H1 (cell line): ENCODE measurements around the gene GBA2.

Experiments
- CBX5 ChIP-seq: fragments of 300-800, 300-1000 bp; sonication (generic); IDR thresholded peaks from 2 replicates; pipeline ENCODE4 v1.7.1; 2016; ENCODE audit warnings: antibody characterized with exemption, low read length, low read depth
- SP1 ChIP-seq: IDR thresholded peaks from 2 replicates; pipeline ENCODE4 v1.6.1; 2011; ENCODE audit warnings: low read depth, low read length
- YY1 ChIP-seq: IDR thresholded peaks from 2 replicates; pipeline ENCODE4 v1.6.1; 2011; ENCODE audit warnings: low read depth, mild to moderate bottlenecking, low read length
- TF ChIP-seq, protein P1 (sequence below), 3 experiments: IDR thresholded peaks; 1 replicate in 2 of 3; 2 replicates in 1 of 3; pipeline versions ENCODE4 v1.5.1 to v1.6.1; 2011; ENCODE audit warnings: low read length in 3 of 3, mild to moderate bottlenecking in 3 of 3, inconsistent platforms in 2 of 3, low read depth in 1 of 3, moderate library complexity in 1 of 3; ENCODE audit not compliant: insufficient read depth in 1 of 3; ENCODE audit errors: control extremely low read depth in 1 of 3

DNA sequence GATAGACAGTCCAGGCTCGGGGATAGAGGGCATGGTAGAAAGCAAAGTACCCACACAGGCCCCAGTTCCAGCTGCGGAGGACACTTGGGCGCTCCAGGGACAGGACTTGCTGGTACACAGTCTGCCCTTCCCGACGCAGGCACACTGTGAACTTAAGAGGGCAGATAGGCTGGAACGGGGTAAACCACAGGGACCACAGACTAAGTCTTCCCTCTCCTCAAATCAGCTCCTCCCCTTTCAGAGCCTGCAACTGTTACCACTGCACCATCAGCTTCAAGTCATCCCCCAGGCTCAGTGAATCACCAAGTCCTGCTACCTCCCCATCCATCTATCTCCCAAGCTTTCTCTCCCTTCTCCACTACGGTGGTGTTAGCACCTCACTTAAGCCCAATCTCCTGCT, 7.3 kb downstream of the GBA2 start:
- TF ChIP-seq, protein P1, sequence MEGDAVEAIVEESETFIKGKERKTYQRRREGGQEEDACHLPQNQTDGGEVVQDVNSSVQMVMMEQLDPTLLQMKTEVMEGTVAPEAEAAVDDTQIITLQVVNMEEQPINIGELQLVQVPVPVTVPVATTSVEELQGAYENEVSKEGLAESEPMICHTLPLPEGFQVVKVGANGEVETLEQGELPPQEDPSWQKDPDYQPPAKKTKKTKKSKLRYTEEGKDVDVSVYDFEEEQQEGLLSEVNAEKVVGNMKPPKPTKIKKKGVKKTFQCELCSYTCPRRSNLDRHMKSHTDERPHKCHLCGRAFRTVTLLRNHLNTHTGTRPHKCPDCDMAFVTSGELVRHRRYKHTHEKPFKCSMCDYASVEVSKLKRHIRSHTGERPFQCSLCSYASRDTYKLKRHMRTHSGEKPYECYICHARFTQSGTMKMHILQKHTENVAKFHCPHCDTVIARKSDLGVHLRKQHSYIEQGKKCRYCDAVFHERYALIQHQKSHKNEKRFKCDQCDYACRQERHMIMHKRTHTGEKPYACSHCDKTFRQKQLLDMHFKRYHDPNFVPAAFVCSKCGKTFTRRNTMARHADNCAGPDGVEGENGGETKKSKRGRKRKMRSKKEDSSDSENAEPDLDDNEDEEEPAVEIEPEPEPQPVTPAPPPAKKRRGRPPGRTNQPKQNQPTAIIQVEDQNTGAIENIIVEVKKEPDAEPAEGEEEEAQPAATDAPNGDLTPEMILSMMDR (IDR thresholded peaks at IDR 0.05; ENCODE audit: control extremely low read depth in 1 of 3, insufficient read depth in 1 of 3, low read depth in 1 of 3, low read length in 3 of 3) = no peak
- TF ChIP-seq CBX5 (no peak), YY1 (no peak), SP1 (no peak)
